H9 (cell line): ENCODE data around the gene LINGO3. TPM values are rescaled to one million over a fixed set of nuclear protein-coding genes. Genes with fewer than 3 reads are reported as not detected.

Experiments
- DNase-seq: peaks from one replicate; pipeline ENCODE4 v3.0.0-alpha.2; 2017
- H2AFZ ChIP-seq: one replicate; pipeline ENCODE4 v1.6.1; 2013; ENCODE audit warnings: mild to moderate bottlenecking, low read length, control low read depth, moderate library complexity
- H2AK5ac ChIP-seq: 2 replicates; pipeline ENCODE4 v1.6.1; 2013; ENCODE audit warnings: low read length, control low read depth, mixed read lengths; ENCODE audit not compliant: insufficient read length
- H2BK120ac ChIP-seq: one replicate; pipeline ENCODE4 v1.6.1; 2013; ENCODE audit warnings: low read depth, mild to moderate bottlenecking, low read length, control low read depth, inconsistent platforms; ENCODE audit not compliant: poor library complexity, severe bottlenecking
- H2BK12ac ChIP-seq: 2 replicates; pipeline ENCODE4 v1.6.1; 2013; ENCODE audit warnings: low read length, control low read depth, mixed read lengths, low read depth; ENCODE audit not compliant: insufficient read length
- H2BK15ac ChIP-seq: 2 replicates; pipeline ENCODE4 v1.6.1; 2013; ENCODE audit warnings: low read depth, low read length, control low read depth
- H2BK20ac ChIP-seq: one replicate; pipeline ENCODE4 v1.6.1; 2013; ENCODE audit warnings: low read depth, mild to moderate bottlenecking, low read length, control low read depth, inconsistent platforms; ENCODE audit not compliant: poor library complexity, severe bottlenecking
- H2BK5ac ChIP-seq: 2 replicates; pipeline ENCODE4 v1.6.1; 2013; ENCODE audit warnings: low read length, control low read depth, mixed read lengths; ENCODE audit not compliant: insufficient read length
- H3K14ac ChIP-seq: 2 replicates; pipeline ENCODE4 v1.6.1; 2013; ENCODE audit warnings: low read length, control low read depth; ENCODE audit not compliant: insufficient read depth
- H3K18ac ChIP-seq: 2 replicates; pipeline ENCODE4 v1.6.1; 2013; ENCODE audit warnings: low read depth, mild to moderate bottlenecking, mixed read lengths, low read length, control low read depth; ENCODE audit not compliant: insufficient read length
- H3K23ac ChIP-seq: 2 replicates; pipeline ENCODE4 v1.6.1; 2013; ENCODE audit warnings: low read length, control low read depth, mixed read lengths, low read depth; ENCODE audit not compliant: insufficient read length
- H3K23me2 ChIP-seq: 2 replicates; pipeline ENCODE4 v1.6.1; 2013; ENCODE audit warnings: low read depth, mild to moderate bottlenecking, mixed read lengths, low read length, control low read depth; ENCODE audit not compliant: insufficient read length, poor library complexity, severe bottlenecking
- H3K27ac ChIP-seq: 2 replicates; pipeline ENCODE4 v1.5.1; 2013; ENCODE audit warnings: low read length, control low read depth, mixed read lengths, low read depth; ENCODE audit not compliant: insufficient read length
- H3K27me3 ChIP-seq: 2 replicates; pipeline ENCODE4 v1.6.1; 2013; ENCODE audit warnings: low read length, control low read depth, inconsistent platforms; ENCODE audit not compliant: insufficient read depth
- H3K4ac ChIP-seq: 2 replicates; pipeline ENCODE4 v1.6.1; 2013; ENCODE audit warnings: low read depth, mild to moderate bottlenecking, control low read depth, inconsistent platforms, low read length, moderate library complexity
- H3K4me1 ChIP-seq: 2 replicates; pipeline ENCODE4 v1.6.1; 2013; ENCODE audit warnings: low read length, control low read depth, inconsistent platforms; ENCODE audit not compliant: insufficient read depth
- H3K4me2 ChIP-seq: 2 replicates; pipeline ENCODE4 v1.6.1; 2013; ENCODE audit warnings: low read length, control low read depth, mixed read lengths; ENCODE audit not compliant: insufficient read length, insufficient read depth
- H3K56ac ChIP-seq: 2 replicates; pipeline ENCODE4 v1.6.1; 2013; ENCODE audit warnings: low read depth, mild to moderate bottlenecking, mixed read lengths, low read length, control low read depth; ENCODE audit not compliant: insufficient read length
- H3K79me1 ChIP-seq: 2 replicates; pipeline ENCODE4 v1.6.1; 2013; ENCODE audit warnings: low read depth, mild to moderate bottlenecking, moderate library complexity, low read length, control low read depth, inconsistent platforms; ENCODE audit not compliant: insufficient read depth, poor library complexity, severe bottlenecking
- H3K79me2 ChIP-seq: 2 replicates; pipeline ENCODE4 v1.6.1; 2013; ENCODE audit warnings: low read length, control low read depth, inconsistent platforms; ENCODE audit not compliant: insufficient read depth
- H3K9ac ChIP-seq: 2 replicates; pipeline ENCODE4 v1.6.1; 2013; ENCODE audit warnings: low read length, control low read depth, mixed read lengths; ENCODE audit not compliant: insufficient read length; ENCODE audit errors: extremely low read depth
- H3K9me3 ChIP-seq: one replicate; pipeline ENCODE4 v1.6.1; 2013; ENCODE audit warnings: low read depth, low read length, inconsistent platforms; ENCODE audit not compliant: control insufficient read depth
- H3T11ph ChIP-seq: one replicate; pipeline ENCODE4 v1.6.1; 2013; ENCODE audit warnings: mild to moderate bottlenecking, low read length, control low read depth, inconsistent platforms
- H4K20me1 ChIP-seq: one replicate; pipeline ENCODE4 v1.6.1; 2013; ENCODE audit not compliant: control insufficient read depth, insufficient read length, insufficient read depth
- H4K5ac ChIP-seq: 2 replicates; pipeline ENCODE4 v1.6.1; 2013; ENCODE audit warnings: low read depth, mild to moderate bottlenecking, mixed read lengths, low read length, control low read depth; ENCODE audit not compliant: insufficient read length
- H4K8ac ChIP-seq: replicated peaks from 2 replicates; pipeline ENCODE4 v1.6.1; 2013; ENCODE audit warnings: low read length, control low read depth, mixed read lengths, low read depth; ENCODE audit not compliant: insufficient read length
- H4K91ac ChIP-seq: 2 replicates; pipeline ENCODE4 v1.6.1; 2013; ENCODE audit warnings: low read depth, mild to moderate bottlenecking, moderate library complexity, mixed read lengths, low read length, control low read depth; ENCODE audit not compliant: insufficient read length
- H3K27ac Mint-ChIP-seq, 3 experiments: 2 replicates in 2 of 3; 3 replicates in 1 of 3; pipeline ENCODE4 v1.8.0; 2020 to 2021; ENCODE audit warnings: mixed read lengths in 3 of 3, mild to moderate bottlenecking in 1 of 3, moderate library complexity in 1 of 3
- H3K27me3 Mint-ChIP-seq: 2 replicates; pipeline ENCODE4 v1.8.0; 2021; ENCODE audit warnings: low read depth, mild to moderate bottlenecking, moderate library complexity, mixed read lengths
- H3K36me3 Mint-ChIP-seq, 3 experiments: 2 replicates in 2 of 3; 3 replicates in 1 of 3; pipeline ENCODE4 v1.8.0; 2020 to 2021; ENCODE audit warnings: low read depth in 3 of 3, mixed read lengths in 3 of 3; ENCODE audit not compliant: insufficient read depth in 1 of 3
- H3K4me1 Mint-ChIP-seq, 2 experiments: 2 replicates each; pipeline ENCODE4 v1.8.0; 2020; ENCODE audit warnings: mixed read lengths in 2 of 2
- H3K4me3 Mint-ChIP-seq, 2 experiments: 2 replicates in 1 of 2; 3 replicates in 1 of 2; pipeline ENCODE4 v1.8.0; 2020 to 2021; ENCODE audit warnings: mild to moderate bottlenecking in 2 of 2, mixed read lengths in 2 of 2, moderate library complexity in 1 of 2
- H3K9me3 Mint-ChIP-seq, 2 experiments: 2 replicates in 1 of 2; 3 replicates in 1 of 2; pipeline ENCODE4 v1.8.0; 2020; ENCODE audit warnings: mild to moderate bottlenecking in 2 of 2, mixed read lengths in 2 of 2, moderate library complexity in 1 of 2
- WGBS: extraction: QIAGEN DNeasy Blood & Tissue Kit; methylation state at CpG from one replicate; pipeline ENCODE4 v1.1.7; 2013; ENCODE audit warnings: missing lambda C conversion rate, low lambda C conversion rate, mixed read lengths; ENCODE audit not compliant: insufficient read length; ENCODE audit errors: extremely low coverage; 5-methylcytosine and 5-hydroxymethylcytosine counted together
- total RNA-seq: library from RNA; stranded (reverse); gene quantifications from 2 replicates; pipeline ENCODE4 v1.2.1, GENCODE V29; 2021
- TF ChIP-seq, protein P1 (sequence below): fragments of 200-600 bp; sonication (generic); conservative IDR thresholded peaks from 3 replicates; pipeline ENCODE4 v1.8.0; 2021; ENCODE audit warnings: antibody characterized with exemption, mild to moderate bottlenecking

Gene LINGO3
- total RNA-seq, 1 experiment from 2014 or later = 0.28 TPM

DNA sequence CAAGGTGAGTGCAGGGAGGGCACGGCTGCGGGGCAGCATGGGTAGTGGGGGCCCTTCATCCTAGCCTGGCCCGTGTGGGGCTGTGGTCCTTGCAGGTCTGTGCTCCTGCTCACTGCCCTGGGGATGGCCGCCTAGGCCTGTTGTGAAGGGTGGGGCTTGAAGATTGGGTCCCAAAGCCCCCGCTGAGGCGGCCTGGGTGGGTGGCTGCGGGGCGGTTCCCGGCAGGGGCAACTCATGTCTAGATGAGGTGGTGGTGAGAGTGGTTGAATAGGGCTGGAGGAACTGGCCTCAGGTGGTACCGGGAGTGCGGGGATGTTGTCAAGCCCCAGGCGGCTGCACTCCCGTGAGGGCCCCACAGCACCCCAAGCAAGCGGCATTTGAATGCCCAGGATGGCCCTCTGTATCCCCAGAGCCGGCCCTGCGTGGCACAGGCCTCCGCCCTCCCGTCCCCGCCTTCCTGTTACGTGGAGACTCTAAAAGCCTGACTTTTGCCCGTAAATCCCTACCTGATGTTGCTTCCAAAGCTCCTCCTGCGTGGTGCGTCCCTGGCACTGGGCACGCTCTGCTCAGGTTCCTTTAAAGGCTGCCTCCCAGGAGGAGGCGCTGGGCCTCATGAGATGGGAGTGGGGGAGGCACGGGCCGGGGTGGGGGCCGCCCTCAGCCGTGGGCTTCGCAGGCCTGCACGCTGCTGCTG, 35.5 kb upstream of the LINGO3 start:
- Histone ChIP-seq H3T11ph (no peak overlapping the region), H2BK20ac (no peak overlapping the region), H3K18ac (no peak overlapping the region), H4K91ac (no peak overlapping the region), H2BK15ac (no peak overlapping the region), H3K23me2 (no peaks in the 10 kb centered on the region), H3K4me2 (no peak overlapping the region), H3K14ac (no peak overlapping the region; the same call in 1 of the 2 replicates), H3K27ac (no peak overlapping the region), H3K79me1 (no peaks in the 10 kb centered on the region), H3K23ac (no peak overlapping the region), H3K9ac (no peak overlapping the region), H3K27me3 (no peaks in the 10 kb centered on the region), H2BK12ac (no peak overlapping the region), H4K5ac (no peak overlapping the region), H4K8ac (no peak overlapping the region), H3K56ac (no peak overlapping the region), H3K9me3 (no peaks in the 10 kb centered on the region), H4K20me1 (no peaks in the 10 kb centered on the region), H3K4me1 (no peaks in the 10 kb centered on the region), H3K79me2 (no peaks in the 10 kb centered on the region), H3K4ac (no peak overlapping the region), H2AFZ (no peak overlapping the region), H2BK120ac (no peak overlapping the region), H2AK5ac (no peak overlapping the region), H2BK5ac (no peak overlapping the region)
- TF ChIP-seq, protein P1, sequence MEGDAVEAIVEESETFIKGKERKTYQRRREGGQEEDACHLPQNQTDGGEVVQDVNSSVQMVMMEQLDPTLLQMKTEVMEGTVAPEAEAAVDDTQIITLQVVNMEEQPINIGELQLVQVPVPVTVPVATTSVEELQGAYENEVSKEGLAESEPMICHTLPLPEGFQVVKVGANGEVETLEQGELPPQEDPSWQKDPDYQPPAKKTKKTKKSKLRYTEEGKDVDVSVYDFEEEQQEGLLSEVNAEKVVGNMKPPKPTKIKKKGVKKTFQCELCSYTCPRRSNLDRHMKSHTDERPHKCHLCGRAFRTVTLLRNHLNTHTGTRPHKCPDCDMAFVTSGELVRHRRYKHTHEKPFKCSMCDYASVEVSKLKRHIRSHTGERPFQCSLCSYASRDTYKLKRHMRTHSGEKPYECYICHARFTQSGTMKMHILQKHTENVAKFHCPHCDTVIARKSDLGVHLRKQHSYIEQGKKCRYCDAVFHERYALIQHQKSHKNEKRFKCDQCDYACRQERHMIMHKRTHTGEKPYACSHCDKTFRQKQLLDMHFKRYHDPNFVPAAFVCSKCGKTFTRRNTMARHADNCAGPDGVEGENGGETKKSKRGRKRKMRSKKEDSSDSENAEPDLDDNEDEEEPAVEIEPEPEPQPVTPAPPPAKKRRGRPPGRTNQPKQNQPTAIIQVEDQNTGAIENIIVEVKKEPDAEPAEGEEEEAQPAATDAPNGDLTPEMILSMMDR = no peak
- peak; percentile 25 for DNase-seq
- Mint-ChIP-seq H3K4me1 (peaks cover 3 to 5% of the 10 kb centered on the region in 2 experiments), H3K36me3 (peaks cover 1 to 14% (median 11%) of the 10 kb centered on the region in 3 experiments; a peak in 5 of 7 replicates), H3K27ac (peak overlapping the region in 1 of 3 experiments; percentile 66; a peak in 1 of 7 replicates), H3K4me3 (no peak overlapping the region), H3K9me3 (no peaks in the 10 kb centered on the region), H3K27me3 (no peaks in the 10 kb centered on the region)
- no CpG with 5 or more reads among the region's 31 CpGs for WGBS
